ENCODE data around the gene CYP4B1. TPM values are rescaled to one million over a fixed set of nuclear protein-coding genes. Genes with fewer than 3 reads are reported as not detected.

Gene CYP4B1
- total RNA-seq, 2 donors from 2014 or later = 41.4 to 73.3 TPM

- WGBS = 97% methylated on average over 3 of the region's 3 CpGs
- peaks cover 2% of the 10 kb centered on the region for H3K4me1 ChIP-seq (replicated peaks)
- no peaks in the 10 kb centered on the region for H3K9me3 ChIP-seq
- H3K4me3 ChIP-seq = no peak overlapping the region
- no peak overlapping the region for H3K27ac ChIP-seq
- DNase-seq (ENCODE audit: low spot score) = no peak
- no peak for TF ChIP-seq POLR2A (IDR thresholded peaks at IDR 0.05)
- no peak for TF ChIP-seq CTCF (IDR thresholded peaks at IDR 0.05)
- TF ChIP-seq POLR2AphosphoS5 (IDR thresholded peaks at IDR 0.05) = no peak
- no peaks in the 10 kb centered on the region for H3K27me3 ChIP-seq (replicated peaks; ENCODE audit: insufficient read depth)
- H3K36me3 ChIP-seq = no peaks in the 10 kb centered on the region
- intact Hi-C loops (cut with DNase I) = no loop called here
These were observed 11.1 kb downstream of the CYP4B1 start for GRCh38 chr1:46809904-46810303.

- H3K27me3 ChIP-seq (replicated peaks; ENCODE audit: insufficient read depth) = no peaks in the 10 kb centered on the region
- no peak overlapping the region for H3K27ac ChIP-seq
- intact Hi-C loops (cut with DNase I) = no loop called here
- WGBS = 87% methylated on average over 5 of the region's 5 CpGs
- H3K4me3 ChIP-seq = no peak overlapping the region
- H3K4me1 ChIP-seq (replicated peaks) = peaks cover 2% of the 10 kb centered on the region
- no peak for DNase-seq (ENCODE audit: low spot score)
- TF ChIP-seq POLR2AphosphoS5 (IDR thresholded peaks at IDR 0.05) (no peak), CTCF (IDR thresholded peaks at IDR 0.05) (no peak), POLR2A (IDR thresholded peaks at IDR 0.05) (no peak)
- H3K36me3 ChIP-seq = no peaks in the 10 kb centered on the region
- H3K9me3 ChIP-seq = no peaks in the 10 kb centered on the region
These were observed 11.8 kb downstream of the CYP4B1 start for GRCh38 chr1:46810596-46810995.

GRCh38 chr1:46811053-46811452, 12.2 kb downstream of the CYP4B1 start:
- Histone ChIP-seq H3K27ac (no peak overlapping the region), H3K9me3 (no peaks in the 10 kb centered on the region), H3K4me3 (no peak overlapping the region), H3K27me3 (replicated peaks; ENCODE audit: insufficient read depth) (no peaks in the 10 kb centered on the region), H3K36me3 (no peaks in the 10 kb centered on the region), H3K4me1 (replicated peaks) (peaks cover 2% of the 10 kb centered on the region)
- WGBS = 91% methylated on average over 5 of the region's 5 CpGs
- no peak for DNase-seq (ENCODE audit: low spot score)
- TF ChIP-seq CTCF (IDR thresholded peaks at IDR 0.05) (no peak), POLR2AphosphoS5 (IDR thresholded peaks at IDR 0.05) (no peak), POLR2A (IDR thresholded peaks at IDR 0.05) (no peak)
- intact Hi-C loops (cut with DNase I) = no loop called here

GRCh38 chr1:46812065-46812963, 13.5 kb downstream of the CYP4B1 start:
- H3K4me1 ChIP-seq (replicated peaks) = peaks cover under 1% of the 10 kb centered on the region
- 84% methylated on average over 11 of the region's 11 CpGs for WGBS
- intact Hi-C loops (cut with DNase I) = no loop called here
- H3K4me3 ChIP-seq = no peak overlapping the region
- H3K36me3 ChIP-seq = no peaks in the 10 kb centered on the region
- no peaks in the 10 kb centered on the region for H3K9me3 ChIP-seq
- no peak overlapping the region for H3K27ac ChIP-seq
- no peak for TF ChIP-seq POLR2A (IDR thresholded peaks at IDR 0.05)
- DNase-seq (ENCODE audit: low spot score) = no peak
- H3K27me3 ChIP-seq (replicated peaks; ENCODE audit: insufficient read depth) = no peaks in the 10 kb centered on the region

GRCh38 chr1:46812996-46813857, 14.4 kb downstream of the CYP4B1 start:
- Histone ChIP-seq H3K4me3 (no peak overlapping the region), H3K27ac (no peak overlapping the region), H3K9me3 (no peaks in the 10 kb centered on the region), H3K36me3 (no peaks in the 10 kb centered on the region), H3K4me1 (replicated peaks) (no peaks in the 10 kb centered on the region), H3K27me3 (replicated peaks; ENCODE audit: insufficient read depth) (no peaks in the 10 kb centered on the region)
- no peak for DNase-seq (ENCODE audit: low spot score)
- 87% methylated on average over 11 of the region's 11 CpGs for WGBS
- intact Hi-C loops (cut with DNase I) = no loop called here
- TF ChIP-seq CTCF (IDR thresholded peaks at IDR 0.05) (no peak), POLR2A (IDR thresholded peaks at IDR 0.05) (no peak), POLR2AphosphoS5 (IDR thresholded peaks at IDR 0.05) (no peak)
